Limb (tissue), 2 donors: ENCODE results near the gene SERPINA3.
"Not testable (repeated sequence)": the region's sequence is repeated elsewhere in the genome, so short reads cannot be mapped to it uniquely, and the experiment has no call there.

ENCODE experiments used
- DNase-seq, 2 donors: peaks; one replicate each; pipeline ENCODE4 v3.0.0-alpha.2; 2016; ENCODE audit errors: extremely low spot score in 2 of 2

Gene SERPINA3

GRCh38 chr14:94584591-94585280 lies 27.5 kb upstream of the SERPINA3 start:
- DNase-seq = no peak

GRCh38 chr14:94586635-94587034 lies 25.6 kb upstream of the SERPINA3 start:
- DNase-seq = no peak

- no peak for DNase-seq
These were observed 23.9 kb upstream of the SERPINA3 start for GRCh38 chr14:94588311-94588710.

- no peak for DNase-seq
These were observed 21.1 kb upstream of the SERPINA3 start for GRCh38 chr14:94591073-94591472.

- DNase-seq = no peak
These were observed 20.3 kb upstream of the SERPINA3 start for GRCh38 chr14:94591871-94592270.

GRCh38 chr14:94592457-94592856 lies 19.7 kb upstream of the SERPINA3 start:
- no peak for DNase-seq

- DNase-seq = no peak
These were observed 18.8 kb upstream of the SERPINA3 start for GRCh38 chr14:94593376-94593748.

GRCh38 chr14:94593749-94594431 lies 18.3 kb upstream of the SERPINA3 start:
- no peak for DNase-seq

GRCh38 chr14:94594441-94594840 lies 17.8 kb upstream of the SERPINA3 start:
- no peak for DNase-seq

GRCh38 chr14:94595912-94596311 lies 16.3 kb upstream of the SERPINA3 start:
- no peak for DNase-seq

GRCh38 chr14:94596361-94596760 lies 15.8 kb upstream of the SERPINA3 start:
- no peak for DNase-seq

- DNase-seq = no peak
These were observed 14.4 kb upstream of the SERPINA3 start for GRCh38 chr14:94597788-94598187.

GRCh38 chr14:94598506-94598815 lies 13.7 kb upstream of the SERPINA3 start:
- DNase-seq = no peak

- DNase-seq = peak; percentile 47 to 48
These were observed 13.2 kb upstream of the SERPINA3 start for GRCh38 chr14:94598816-94599655.

GRCh38 chr14:94599656-94600004 lies 12.6 kb upstream of the SERPINA3 start:
- no peak for DNase-seq

GRCh38 chr14:94600148-94600545 lies 12.0 kb upstream of the SERPINA3 start:
- DNase-seq = no peak

GRCh38 chr14:94601884-94602391 lies 10.3 kb upstream of the SERPINA3 start:
- DNase-seq = peak; percentile 25 to 44

GRCh38 chr14:94602722-94603121 lies 9.5 kb upstream of the SERPINA3 start:
- DNase-seq = no peak

- no peak for DNase-seq
These were observed 6.8 kb upstream of the SERPINA3 start for GRCh38 chr14:94605361-94605760.

- DNase-seq = not testable (repeated sequence)
These were observed 3.2 kb upstream of the SERPINA3 start for GRCh38 chr14:94608966-94609365.

- no peak for DNase-seq
These were observed 1.0 kb upstream of the SERPINA3 start for GRCh38 chr14:94611179-94611578.
